T-helper 2 cell treated with Interferon-gamma antibody and Interleukin-4, amounts not matched to agents 100 ng/mL and 5 ng/mL, for 36 hours (primary cell): Measurements from ENCODE around the gene CELA2A. TPM values are rescaled to one million over a fixed set of nuclear protein-coding genes. Genes with fewer than 3 reads are reported as not detected.
"Not testable (repeated sequence)": the region's sequence is repeated elsewhere in the genome, so short reads cannot be mapped to it uniquely, and the experiment has no call there.

ENCODE experiments used
- intact Hi-C: fragments of 100-400 bp; cut with micrococcal nuclease; formaldehyde crosslinking; loops from one replicate; pipeline ENCODE4 v1.15.1; 2023
- total RNA-seq: library from RNA; stranded (reverse); gene quantifications from 2 replicates; pipeline ENCODE4 v1.2.3, GENCODE V29; 2022

CELA2A gene
- total RNA-seq, 1 donor from 2014 or later, result not detected

DNA sequence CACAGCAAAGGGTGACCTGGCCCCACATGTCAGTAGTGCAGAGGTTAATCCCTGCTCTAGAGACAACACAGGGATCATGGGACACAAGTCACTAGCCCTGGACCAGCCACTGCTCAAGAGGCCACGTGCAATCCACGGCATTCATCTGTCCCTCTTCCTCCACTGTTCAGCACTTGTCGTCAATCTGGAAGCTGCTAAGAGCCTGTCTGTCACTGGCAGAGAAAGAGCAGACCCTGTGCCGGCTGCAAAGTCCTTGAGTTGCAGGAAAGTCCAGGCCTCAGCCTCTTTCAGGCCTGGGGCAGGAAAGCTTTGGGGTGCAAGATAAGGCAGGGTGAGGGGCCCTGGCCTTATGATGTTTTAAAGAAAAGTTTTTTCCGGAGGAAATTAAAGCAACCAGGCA lies 36.1 kb downstream of the CELA2A start:
- intact Hi-C loops, result no loop called here

DNA sequence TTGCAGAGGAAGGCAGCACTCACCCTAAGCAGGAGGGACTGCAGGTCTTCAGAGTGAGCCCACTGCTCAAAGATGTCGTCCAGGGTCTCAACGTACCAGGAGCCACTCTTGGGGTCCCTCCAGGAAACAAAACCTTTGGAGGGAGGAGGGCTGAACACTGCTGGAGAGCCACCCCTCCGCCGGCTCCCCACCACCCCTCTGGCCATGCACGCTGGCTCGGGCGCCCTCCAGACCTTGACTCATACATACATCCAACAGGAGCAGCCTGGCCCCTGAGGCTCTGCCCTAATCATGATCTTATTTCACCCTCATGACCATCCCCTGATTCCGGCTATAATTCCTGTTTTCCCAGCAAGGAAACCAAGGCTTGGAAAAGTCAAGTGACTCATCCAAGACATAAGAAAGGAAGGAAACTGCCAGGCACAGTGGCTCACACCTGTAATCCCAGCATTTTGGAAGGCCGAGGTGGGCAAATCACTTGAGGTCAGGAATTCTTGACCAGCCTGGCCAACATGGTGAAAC lies 37.4 kb downstream of the CELA2A start:
- intact Hi-C loops, result no loop called here

DNA sequence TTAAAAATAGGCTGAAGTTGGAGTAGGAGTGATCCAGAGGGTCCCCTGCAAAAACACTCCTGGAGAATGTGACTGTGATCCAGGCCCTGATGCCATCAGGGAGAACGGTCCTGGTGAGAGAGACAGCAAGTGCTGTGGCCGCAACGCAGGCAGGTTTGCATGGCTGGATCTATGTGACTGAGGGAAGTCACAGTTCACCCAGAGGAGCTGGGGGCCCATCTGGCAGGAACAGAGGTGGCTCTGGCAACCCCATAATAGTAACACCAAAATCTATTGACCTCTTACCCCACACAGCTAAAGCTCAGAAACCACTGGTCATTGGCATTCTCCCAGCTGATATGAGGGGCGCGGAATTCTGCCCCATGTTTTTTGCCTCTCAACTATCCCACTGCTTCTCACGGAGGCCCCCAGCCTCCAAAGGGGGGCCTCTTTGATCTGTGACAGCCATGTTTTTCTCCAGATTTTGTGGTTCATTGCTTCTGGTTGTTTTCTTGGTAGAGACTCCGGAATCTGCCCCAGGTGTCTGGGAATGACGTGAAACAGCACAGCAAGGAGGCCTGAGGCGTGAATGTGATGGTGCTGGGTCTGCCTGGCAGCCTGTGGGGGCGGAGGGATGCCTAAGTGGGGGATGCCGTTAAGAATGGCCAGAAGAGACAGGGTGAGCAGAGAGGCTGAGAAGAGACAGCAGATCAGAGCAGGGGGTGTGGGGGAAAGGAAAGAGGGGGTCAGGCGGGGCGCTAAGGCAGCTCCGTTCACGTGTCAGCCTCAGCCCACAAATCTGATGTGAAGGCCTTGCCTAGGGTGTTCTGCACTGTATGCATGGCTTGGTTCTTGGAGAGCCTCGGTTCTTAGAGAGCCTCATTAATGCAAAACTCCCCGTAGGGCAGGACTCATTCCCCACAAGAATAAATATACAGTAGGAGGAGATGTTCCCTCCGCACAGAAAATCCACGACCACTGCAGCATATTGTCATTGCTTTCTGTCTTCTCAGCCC lies 43.9 kb downstream of the CELA2A start:
- intact Hi-C loops, result loop anchor here (10.0 kb wide), 1 partner anchor 176 kb away; no protein-coding TSS in a partner anchor

DNA sequence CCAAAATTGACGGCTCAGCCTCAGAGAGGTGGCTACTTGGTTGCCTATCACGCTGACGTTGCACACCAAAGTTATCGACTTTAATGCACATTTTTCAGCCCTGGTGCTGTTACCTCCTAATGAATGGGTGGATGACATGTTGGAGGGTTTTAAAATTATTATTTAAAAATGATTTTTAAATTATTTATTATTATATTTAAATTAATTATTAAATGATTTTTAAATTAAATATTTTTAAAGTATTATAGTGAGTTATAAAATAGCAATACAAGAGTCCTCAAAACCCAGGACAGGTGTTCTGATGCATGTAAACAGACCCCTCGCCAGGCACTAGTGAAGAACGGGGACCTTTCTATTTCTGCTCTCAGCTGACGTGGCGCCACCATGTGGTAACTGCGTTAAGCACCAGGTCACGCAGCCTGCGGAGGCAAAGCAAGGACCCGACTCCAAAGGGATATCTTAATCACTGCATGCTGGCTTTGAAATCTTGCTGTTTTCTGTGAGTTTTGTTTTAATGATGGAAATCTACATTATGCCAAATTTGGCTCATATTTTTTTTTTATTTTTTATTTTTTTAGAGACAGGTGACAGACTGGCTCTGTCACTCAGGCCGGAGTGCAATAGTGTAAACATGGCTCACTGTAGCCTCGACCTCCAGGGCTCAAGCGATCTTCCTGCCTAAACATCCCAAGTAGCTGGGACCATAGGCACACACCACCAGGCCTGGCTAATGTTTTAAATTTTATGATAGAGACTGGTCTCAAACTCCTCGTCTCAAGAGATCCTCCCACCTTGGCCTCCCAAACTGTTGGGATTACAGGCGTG lies 44.9 kb downstream of the CELA2A start:
- intact Hi-C loops, result loop anchor here (10.0 kb wide), 1 partner anchor 177 kb away; no protein-coding TSS in a partner anchor

DNA sequence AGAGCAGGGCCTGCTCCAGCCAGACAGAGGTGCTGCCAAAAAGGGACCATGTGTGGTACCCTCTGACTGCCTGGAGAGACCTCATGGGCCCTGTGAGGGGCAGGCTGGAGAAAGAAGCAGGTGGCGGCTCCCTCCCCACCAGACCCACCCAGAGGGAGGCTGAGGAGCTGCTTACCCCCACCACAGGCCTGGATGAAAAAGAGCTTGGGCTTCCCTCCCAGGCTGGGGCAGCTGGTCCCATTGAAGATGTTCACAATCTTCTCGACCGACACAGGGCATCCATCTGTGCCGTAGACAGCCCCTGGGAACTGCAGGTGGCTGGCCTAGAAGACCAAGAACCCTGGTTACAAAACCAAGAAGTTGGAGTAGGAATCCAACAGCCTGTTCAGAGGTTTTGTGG lies 47.9 kb downstream of the CELA2A start:
- intact Hi-C loops, result loop anchor here (10.0 kb wide), 1 partner anchor 180 kb away; no protein-coding TSS in a partner anchor

DNA sequence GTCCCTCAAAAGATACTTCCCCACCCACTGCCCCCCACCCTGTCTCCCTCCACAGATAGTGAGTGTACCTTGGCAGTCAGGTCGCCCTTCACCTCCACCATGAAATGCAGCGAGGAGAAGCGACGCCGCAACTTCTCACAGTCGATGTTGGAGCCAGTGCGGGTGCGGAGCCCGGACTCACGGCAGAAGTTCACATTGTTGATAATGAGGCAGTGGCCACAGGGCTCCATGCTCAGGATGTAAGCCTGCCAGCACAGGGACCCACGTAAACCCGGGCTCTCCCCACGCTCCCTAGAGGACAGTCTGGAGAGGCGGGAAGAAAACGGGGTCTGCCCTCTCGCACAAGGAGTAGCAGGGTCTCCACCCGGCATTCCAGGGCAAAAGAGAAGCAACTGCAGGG lies 50.3 kb downstream of the CELA2A start:
- intact Hi-C loops, result loop anchor here (10.0 kb wide), 1 partner anchor 182 kb away; no protein-coding TSS in a partner anchor

DNA sequence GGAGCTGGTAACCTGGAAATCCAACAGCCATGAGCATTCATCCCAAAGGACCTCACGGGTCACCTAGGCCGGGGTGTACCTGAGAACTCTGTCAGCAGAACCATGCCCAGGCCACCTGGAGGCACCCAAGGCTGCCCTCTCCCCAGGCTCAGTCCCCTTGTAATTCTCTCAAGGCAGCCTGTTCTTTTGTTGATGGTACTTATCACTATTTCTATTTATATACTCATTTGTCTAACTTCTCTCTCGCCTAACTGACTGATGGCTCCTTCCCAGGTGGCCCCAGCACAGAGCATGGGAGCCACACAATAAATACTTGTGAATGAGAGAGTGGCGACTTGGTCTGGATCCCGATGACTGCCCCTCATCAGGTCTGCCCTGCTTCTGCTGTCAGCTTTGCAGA lies 50.7 kb downstream of the CELA2A start:
- intact Hi-C loops, result loop anchor here (10.0 kb wide), 1 partner anchor 182 kb away; no protein-coding TSS in a partner anchor

DNA sequence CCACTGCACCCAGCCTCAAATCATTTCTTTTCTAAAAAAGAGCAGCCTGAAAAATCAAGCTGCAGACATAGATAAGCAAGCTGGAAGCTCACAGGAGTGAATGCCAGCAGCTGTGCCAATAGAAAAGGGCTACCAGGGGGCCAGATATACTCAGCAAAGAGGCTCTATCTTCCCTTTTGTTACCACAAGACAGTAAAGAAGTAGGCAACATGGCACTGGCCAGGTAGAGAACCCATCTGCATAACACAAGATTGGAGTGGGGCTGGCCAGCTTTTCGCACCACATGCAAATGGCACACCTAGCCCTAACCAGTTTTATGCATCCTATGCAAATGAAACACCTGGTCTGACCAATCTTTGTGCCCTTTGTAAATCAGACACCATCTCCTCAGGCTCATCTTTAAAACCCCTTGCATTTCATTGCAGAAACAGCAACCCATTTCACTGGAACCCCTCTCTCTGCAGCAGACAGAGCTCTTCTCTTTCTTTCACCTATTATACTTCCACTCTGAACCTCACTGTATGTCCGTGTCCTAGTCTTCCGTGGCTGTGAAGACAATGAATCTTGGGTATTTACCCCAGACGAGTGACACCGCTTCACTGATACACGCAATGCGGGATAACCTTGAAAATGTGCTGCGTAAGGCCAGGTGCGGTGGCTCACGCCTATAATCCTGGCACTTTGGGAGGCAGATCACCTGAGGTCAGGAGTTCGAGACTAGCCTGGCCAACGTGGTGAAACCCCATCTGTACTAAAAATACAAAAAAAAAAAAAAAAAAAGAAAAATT lies 52.4 kb downstream of the CELA2A start:
- intact Hi-C loops, result loop anchor here (10.0 kb wide), 1 partner anchor 184 kb away; no protein-coding TSS in a partner anchor

DNA sequence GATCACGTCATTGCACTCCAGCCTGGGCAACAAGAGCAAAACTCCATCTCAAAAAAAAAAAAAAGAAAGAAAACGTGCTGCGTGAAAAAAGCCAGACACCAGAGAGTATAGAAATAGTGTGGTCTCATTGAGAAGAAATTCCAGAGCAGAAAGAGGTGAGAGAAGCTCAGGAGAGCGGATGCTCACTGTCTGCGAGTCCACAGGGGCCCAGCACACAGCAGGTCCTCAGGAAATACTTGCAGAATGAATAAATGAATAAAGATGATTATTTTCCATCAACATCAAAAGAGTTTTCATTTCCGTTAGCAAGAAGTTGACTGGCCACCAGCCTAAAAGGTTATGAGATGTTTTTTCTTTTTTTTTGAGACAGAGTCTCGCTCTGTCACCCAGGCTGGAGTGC lies 53.1 kb downstream of the CELA2A start:
- intact Hi-C loops, result loop anchor here (10.0 kb wide), 1 partner anchor 185 kb away; no protein-coding TSS in a partner anchor

DNA sequence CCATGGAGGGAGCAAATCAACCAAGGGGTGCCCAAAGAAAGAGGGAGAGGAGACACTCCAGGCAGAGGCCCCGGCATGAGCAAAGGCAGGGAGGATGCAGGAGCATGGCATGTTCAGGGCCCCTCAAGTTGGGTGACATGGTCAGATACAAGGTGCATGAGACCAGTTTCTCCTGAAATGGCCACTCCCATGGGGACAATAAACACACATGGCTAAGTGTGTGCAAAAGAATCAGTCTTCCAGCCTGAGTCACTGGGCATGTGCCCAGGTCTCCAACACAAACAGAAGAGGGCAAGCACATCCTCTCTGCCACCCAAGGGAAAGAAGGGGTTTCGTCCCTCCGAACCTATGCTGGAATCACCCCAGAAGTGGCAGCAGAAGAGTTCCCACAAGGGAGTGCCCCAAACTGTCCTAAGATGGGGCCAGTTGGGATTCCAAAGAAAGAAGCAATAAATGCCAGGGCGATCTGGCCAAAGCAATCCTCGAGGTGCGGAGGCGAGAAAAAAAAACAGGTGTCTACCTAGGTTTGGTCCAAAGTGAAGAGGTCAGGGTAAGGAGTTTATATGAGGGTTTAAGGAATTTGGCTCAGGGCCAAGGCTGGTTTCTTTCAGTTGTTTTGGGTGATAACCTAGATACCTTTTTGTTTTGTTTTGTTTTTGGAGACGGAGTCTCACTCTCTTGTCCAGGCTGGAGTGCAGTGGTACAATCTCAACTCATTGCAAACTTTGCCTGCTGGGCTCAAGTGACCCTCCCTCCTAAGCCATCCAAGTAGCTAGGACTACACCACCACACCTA lies 54.3 kb downstream of the CELA2A start:
- intact Hi-C loops, result no loop called here

DNA sequence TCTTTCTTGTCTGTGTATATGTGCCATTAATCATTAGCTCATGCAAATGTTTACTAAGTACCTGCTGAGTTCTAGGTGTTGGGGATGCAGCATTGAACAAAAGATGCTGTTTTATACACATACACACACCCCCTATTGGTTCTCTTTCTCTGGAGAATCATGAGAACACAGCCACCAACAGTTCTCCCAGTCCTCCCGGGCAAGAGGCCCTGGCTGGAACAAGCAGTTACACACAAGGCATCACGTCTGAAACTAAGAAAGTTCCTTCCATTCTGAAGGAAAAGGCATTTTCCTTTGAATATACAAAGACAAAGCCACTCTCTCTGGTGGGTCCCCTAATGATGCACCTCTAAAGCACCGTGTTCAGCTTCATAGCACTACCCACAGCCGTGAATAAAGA lies 56.7 kb downstream of the CELA2A start:
- intact Hi-C loops, result no loop called here

DNA sequence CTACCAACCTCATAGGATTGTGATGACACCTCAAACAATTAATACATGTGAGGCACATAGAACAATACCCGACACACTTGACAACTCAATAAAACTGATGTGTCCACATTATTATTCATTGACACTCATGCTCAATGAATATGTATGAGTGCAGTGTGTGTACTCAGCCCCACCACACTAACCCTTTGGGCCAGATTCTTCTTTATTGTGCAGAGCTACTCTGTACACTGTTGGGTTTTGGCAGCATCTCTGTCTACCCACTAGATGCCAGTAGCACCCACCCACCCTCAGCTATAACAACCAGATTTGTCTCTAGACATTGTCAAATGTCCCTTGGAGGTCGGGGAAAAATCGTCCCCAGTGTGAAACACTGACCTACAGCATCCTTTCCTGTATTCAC lies 57.4 kb downstream of the CELA2A start:
- intact Hi-C loops, result no loop called here

DNA sequence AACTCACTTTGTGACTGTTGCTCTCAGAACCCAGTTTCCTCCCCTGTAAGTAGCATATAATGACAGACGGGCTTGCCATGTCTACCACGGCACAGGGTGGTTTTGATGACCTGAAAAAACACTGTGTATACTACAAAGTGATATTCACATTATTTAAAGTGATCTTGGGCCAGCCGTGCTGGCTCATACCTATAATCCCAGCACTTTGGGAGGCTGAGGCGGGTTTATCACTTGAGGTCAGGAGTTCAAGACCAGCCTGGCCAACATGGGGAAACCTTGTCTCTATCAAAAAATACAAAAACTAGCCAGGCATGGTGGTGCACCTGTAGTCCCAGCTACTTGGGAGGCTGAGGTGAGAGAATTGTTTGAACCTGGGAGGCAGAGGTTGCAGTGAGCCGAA lies 58.0 kb downstream of the CELA2A start:
- intact Hi-C loops, result not testable (repeated sequence)

DNA sequence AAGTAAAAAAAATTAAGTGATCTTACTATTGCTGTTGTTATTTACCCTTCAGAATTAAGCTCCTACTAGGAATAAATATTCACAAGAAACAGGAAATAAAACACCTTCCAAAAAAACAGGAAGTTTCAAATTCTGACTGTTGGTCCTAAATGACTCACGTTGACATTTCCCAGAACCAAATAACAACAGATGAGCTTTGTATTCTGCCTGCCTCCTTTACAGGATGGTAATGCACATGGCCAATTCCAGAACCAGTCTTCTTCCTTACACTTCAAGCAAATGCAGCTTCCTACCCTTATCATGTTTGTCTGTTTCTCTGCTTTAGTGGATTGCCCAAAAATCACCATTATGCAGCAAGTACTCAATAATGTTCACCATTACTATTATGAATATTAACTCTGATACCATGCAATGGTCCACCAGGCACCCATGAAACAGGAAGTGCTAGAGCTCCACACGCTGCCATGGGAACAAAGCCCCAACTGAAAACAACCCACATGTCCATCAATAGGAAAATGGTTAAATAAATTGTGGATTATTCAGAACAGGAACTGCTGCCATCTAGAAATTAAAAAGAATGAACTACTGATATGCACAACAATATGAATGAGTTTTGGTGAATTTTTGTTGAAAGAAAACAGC lies 58.6 kb downstream of the CELA2A start:
- intact Hi-C loops, result no loop called here

DNA sequence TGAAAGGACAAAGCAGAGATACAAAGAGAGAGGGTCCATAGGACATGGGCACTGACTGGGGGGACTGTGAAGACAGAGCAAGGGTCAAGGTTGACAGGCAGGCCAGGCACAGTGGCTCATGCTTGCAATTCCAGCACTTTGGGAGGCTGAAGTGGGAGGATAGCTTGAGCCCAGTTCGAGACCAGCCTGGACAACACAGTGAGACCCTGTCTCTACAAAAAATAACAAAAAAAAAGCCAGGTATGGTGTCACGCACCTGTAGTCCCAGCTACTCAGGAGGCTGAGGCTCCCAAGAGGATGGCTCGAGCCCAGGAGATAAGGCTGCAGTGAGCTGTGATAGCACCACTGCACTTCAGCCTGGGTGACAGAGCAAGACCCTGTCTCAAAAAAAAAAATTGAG lies 63.1 kb downstream of the CELA2A start:
- intact Hi-C loops, result loop anchor here (10.0 kb wide), 2 partner anchors 175 to 1785 kb away; no protein-coding TSS in a partner anchor

DNA sequence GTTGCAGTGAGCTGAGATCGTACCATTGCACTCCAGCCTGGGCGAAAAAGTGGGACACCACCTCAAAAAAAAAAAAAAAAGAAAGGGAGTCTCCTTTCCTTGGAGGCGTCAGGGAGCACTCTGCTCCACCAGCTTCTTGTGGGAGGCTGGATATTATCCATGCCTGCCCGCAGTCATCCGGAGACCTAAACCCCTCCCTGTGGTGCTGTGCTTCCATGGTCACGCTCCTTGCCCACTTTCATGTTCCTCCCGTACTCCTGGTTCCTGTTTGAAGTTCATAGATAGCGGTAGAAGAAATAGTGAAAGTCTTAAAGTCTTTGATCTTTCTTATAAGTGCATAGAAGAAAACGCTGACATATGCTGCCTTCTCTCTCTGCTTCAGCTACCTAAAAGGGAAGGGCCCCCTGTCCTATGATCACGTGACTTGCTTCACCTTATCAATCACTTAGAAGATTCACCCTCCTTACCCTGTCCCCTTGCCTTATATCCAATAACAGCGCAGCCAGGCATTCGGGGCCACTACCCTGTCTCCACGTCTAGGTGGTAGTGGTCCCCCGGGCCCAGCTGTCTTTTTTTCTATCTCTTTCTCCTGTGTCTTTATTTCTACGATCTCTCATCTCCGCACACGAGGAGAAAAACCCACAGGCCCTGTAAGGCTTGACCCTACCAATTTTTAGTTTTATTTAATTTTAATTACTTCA lies 64.8 kb downstream of the CELA2A start:
- intact Hi-C loops, result loop anchor here (10.0 kb wide), 2 partner anchors 177 to 1787 kb away; no protein-coding TSS in a partner anchor
